A549 (cell line): ENCODE measurements around the gene SH3BP2. TPM values are rescaled to one million over a fixed set of nuclear protein-coding genes. Genes with fewer than 3 reads are reported as not detected.

Experiments used
- ATAC-seq, 2 experiments: fragments of 200-7000 bp in 1 of 2; fragments of >200 bp in 1 of 2; cut with Nextera tagmentation in 1 of 2; cut with Tn5 transposase in 1 of 2; 3 replicates each; pipeline versions ENCODE4 v1.8.0 to v1.9.1; 2018 to 2020; ENCODE audit warnings: mild to moderate bottlenecking in 1 of 2, moderate library complexity in 1 of 2
- CTCF ChIA-PET: fragments of 300-600 bp; sonication (Branson Sonifier 250); formaldehyde crosslinking; extraction: SDS; loops from one replicate; lab custom pipeline; 2021; ENCODE audit warnings: antibody characterized with exemption, inconsistent platforms; lab: Yijun Ruan, JAX
- POLR2A ChIA-PET: fragments of 350-600 bp; formaldehyde crosslinking; extraction: SDS; loops from one replicate; lab custom pipeline; 2021; ENCODE audit warnings: antibody characterized with exemption, inconsistent platforms; lab: Yijun Ruan, JAX
- DNase-seq, 2 experiments: peaks; one replicate each; pipeline versions ENCODE4 v3.0.0 to v3.0.0-alpha.2; 2011 to 2016; ENCODE audit warnings: low read depth in 1 of 2, low spot score in 1 of 2
- FAIRE-seq: peaks from 2 replicates; lab custom pipeline; 2011; peaks lifted over from hg19 to GRCh38; lab: Jason Lieb, UNC
- H3K27ac ChIP-seq, 2 experiments: fragments of >200 bp; sonication (Bioruptor Twin); formaldehyde crosslinking; 3 replicates each; pipeline ENCODE4 v1.5.1; 2016 to 2017
- H3K4me1 ChIP-seq: fragments of >200 bp; sonication (Bioruptor Twin); formaldehyde crosslinking; 3 replicates; pipeline ENCODE4 v1.6.1; 2016
- H3K4me2 ChIP-seq: fragments of >200 bp; sonication (Bioruptor Twin); formaldehyde crosslinking; 3 replicates; pipeline ENCODE4 v1.6.1; 2016
- H3K4me3 ChIP-seq: fragments of >200 bp; sonication (Bioruptor Twin); formaldehyde crosslinking; 3 replicates; pipeline ENCODE4 v1.5.1; 2016
- H3K9me3 ChIP-seq: fragments of >200 bp; sonication (Bioruptor Twin); formaldehyde crosslinking; 3 replicates; pipeline ENCODE4 v1.6.1; 2016
- ATOH8 ChIP-seq: fragments of 250-450 bp; sonication (Bioruptor Pico); IDR thresholded peaks from 2 replicates; pipeline ENCODE4 v1.5.0; 2020; ENCODE audit warnings: low read depth, mild to moderate bottlenecking, moderate library complexity
- BHLHE40 ChIP-seq: IDR thresholded peaks from 2 replicates; pipeline ENCODE4 v1.6.1; 2012; ENCODE audit warnings: low read depth, low read length, inconsistent platforms
- EHF ChIP-seq: fragments of 250-450 bp; sonication (Bioruptor Pico); IDR thresholded peaks from 2 replicates; pipeline ENCODE4 v1.5.0; 2020; ENCODE audit warnings: mild to moderate bottlenecking
- EHMT2 ChIP-seq: fragments of 200-600 bp; sonication (generic); IDR thresholded peaks from 2 replicates; pipeline ENCODE4 v1.6.1; 2016; ENCODE audit warnings: antibody characterized with exemption, low read depth, mild to moderate bottlenecking, moderate library complexity
- FOXS1 ChIP-seq: fragments of 250-450 bp; sonication (Bioruptor Pico); IDR thresholded peaks from 2 replicates; pipeline ENCODE4 v1.5.0; 2020; ENCODE audit warnings: mild to moderate bottlenecking, moderate library complexity
- HES2 ChIP-seq: fragments of >200 bp; sonication (Bioruptor Twin); formaldehyde crosslinking; IDR thresholded peaks from 2 replicates; pipeline ENCODE4 v1.6.1; 2016
- HOXB5 ChIP-seq: fragments of 250-450 bp; sonication (Bioruptor Pico); IDR thresholded peaks from 2 replicates; pipeline ENCODE4 v1.5.0; 2020; ENCODE audit warnings: mild to moderate bottlenecking, moderate library complexity
- MAFK ChIP-seq: fragments of 450-650 bp; IDR thresholded peaks from 2 replicates; pipeline ENCODE4 v1.6.1; 2014; ENCODE audit not compliant: partially characterized antibody
- NFE2L2 ChIP-seq: fragments of 150-350 bp; conservative IDR thresholded peaks from 2 replicates; pipeline ENCODE4 v1.6.1; 2014; ENCODE audit warnings: low read length
- PBX3 ChIP-seq: IDR thresholded peaks from 2 replicates; pipeline ENCODE4 v1.6.1; 2012
- RAD21 ChIP-seq, 2 experiments: fragments of >200 bp in 1 of 2; sonication (Bioruptor Twin) in 1 of 2; formaldehyde crosslinking in 1 of 2; IDR thresholded peaks in 1 of 2; conservative IDR thresholded peaks in 1 of 2; 2 replicates in 1 of 2; 3 replicates in 1 of 2; pipeline ENCODE4 v1.6.1; 2012 to 2018; ENCODE audit warnings: inconsistent platforms in 1 of 2
- REST ChIP-seq: fragments of 200-600 bp; sonication (generic); IDR thresholded peaks from 2 replicates; pipeline ENCODE4 v1.6.1; 2016; ENCODE audit warnings: antibody characterized with exemption, mild to moderate bottlenecking, moderate library complexity
- TFCP2L1 ChIP-seq: fragments of 250-450 bp; sonication (Bioruptor Pico); IDR thresholded peaks from 2 replicates; pipeline ENCODE4 v1.5.0; 2021; ENCODE audit warnings: mild to moderate bottlenecking
- TP53 ChIP-seq: fragments of 250-450 bp; sonication (Bioruptor Pico); IDR thresholded peaks from 2 replicates; pipeline ENCODE4 v1.5.0; 2021; ENCODE audit warnings: mild to moderate bottlenecking, moderate library complexity
- ZNF302 ChIP-seq: fragments of 250-450 bp; sonication (Bioruptor Pico); IDR thresholded peaks from 2 replicates; pipeline ENCODE4 v1.9.0; 2021; ENCODE audit warnings: inconsistent platforms, mild to moderate bottlenecking, moderate library complexity
- WGBS: methylation state at CpG from one replicate; pipeline ENCODE4 v1.1.6; 2017; ENCODE audit errors: missing lambda C conversion rate; 5-methylcytosine and 5-hydroxymethylcytosine counted together
- polyA plus RNA-seq, 4 experiments: library from polyadenylated mRNA; depleted of rRNA in 3 of 4; stranded (reverse); fragments of >200 nt; fragmentation: RNase III in 1 of 4; extraction: RNeasy Plus Mini Kit Qiagen cat#74134 plus additional on column Dnase treatment in 1 of 4; gene quantifications; 2 replicates in 3 of 4; 3 replicates in 1 of 4; pipeline ENCODE4 v1.2.3, GENCODE V29; 2011 to 2017

The SH3BP2 gene
- polyA plus RNA-seq, 2 of the 4 experiments (the other 2 are of a cell fraction) = 4.4 to 6.0 TPM

- ChIA-PET CTCF (interaction anchor here (1.2 kb wide), 1 partner anchor 65 kb away, joined by 3 read pairs; no protein-coding TSS in a partner anchor), POLR2A (no interaction called here)
- Histone ChIP-seq H3K4me1 (no peaks in the 10 kb centered on the region), H3K4me2 (no peak overlapping the region), H3K27ac (no peak overlapping the region), H3K4me3 (no peak overlapping the region), H3K9me3 (no peaks in the 10 kb centered on the region)
- TF ChIP-seq EHMT2 (no peak), HES2 (no peak), FOXS1 (no peak), PBX3 (no peak), ATOH8 (CRISPR knock-in tag) (no peak), ZNF302 (CRISPR knock-in tag) (no peak), HOXB5 (no peak), TFCP2L1 (CRISPR knock-in tag) (no peak), NFE2L2 (no peak), RAD21 (conservative IDR thresholded peaks at IDR 0.05 in 1 of 2, IDR thresholded peaks at IDR 0.05 in 1 of 2) (no peak), EHF (CRISPR knock-in tag) (no peak), REST (no peak), BHLHE40 (no peak), MAFK (no peak), TP53 (no peak)
- no peak for DNase-seq
- 86% methylated on average over 4 of the region's 18 CpGs for WGBS
- FAIRE-seq = no peak
- ATAC-seq = no peak
Measured at GRCh38 chr4:2829321-2829932, 36.5 kb downstream of the SH3BP2 start.

- no peak for TF ChIP-seq EHMT2
- 95% methylated on average over 7 of the region's 19 CpGs for WGBS
- no peaks in the 10 kb centered on the region for H3K4me1 ChIP-seq
- ATAC-seq = no peak
- ChIA-PET POLR2A (no interaction called here), CTCF (no interaction called here)
- FAIRE-seq = no peak
- no peaks in the 10 kb centered on the region for H3K9me3 ChIP-seq
- H3K4me2 ChIP-seq = no peak overlapping the region
- DNase-seq = no peak
- no peak overlapping the region for H3K27ac ChIP-seq
- no peak overlapping the region for H3K4me3 ChIP-seq
Measured at GRCh38 chr4:2829933-2830451, 37.1 kb downstream of the SH3BP2 start.
